CD14-positive monocyte (primary cell): ENCODE results near the gene PTPRE. TPM values are rescaled to one million over a fixed set of nuclear protein-coding genes. Genes with fewer than 3 reads are reported as not detected.
A peak's percentile ranks its signal among the peaks of the same experiment; 100 is the strongest.

Source experiments
- DNase-seq, 3 donors: peaks; one replicate each; pipeline ENCODE4 v3.0.0-alpha.2; 2011 to 2022
- H2AFZ ChIP-seq: 2 replicates; pipeline ENCODE4 v1.6.0; 2012; ENCODE audit warnings: mild to moderate bottlenecking, low read depth, low read length, inconsistent platforms; ENCODE audit not compliant: insufficient read depth, poor library complexity, severe bottlenecking
- H3K27ac ChIP-seq, 2 donors: 1 replicate in 1 of 2; 2 replicates in 1 of 2; pipeline ENCODE4 v1.5.1; 2012 to 2013; ENCODE audit warnings: low read length in 2 of 2, control low read depth in 1 of 2, inconsistent platforms in 1 of 2, low read depth in 1 of 2, mild to moderate bottlenecking in 1 of 2
- H3K27me3 ChIP-seq, 2 donors: one replicate each; pipeline versions ENCODE4 v1.6.0 to v1.6.1; 2011 to 2013; ENCODE audit warnings: low read length in 2 of 2; ENCODE audit not compliant: control insufficient read depth in 2 of 2, insufficient read depth in 2 of 2
- H3K36me3 ChIP-seq, 2 donors: replicated peaks in 1 of 2; 1 replicate in 1 of 2; 2 replicates in 1 of 2; pipeline versions ENCODE4 v1.5.1 to v1.6.1; 2012 to 2013; ENCODE audit warnings: low read length in 2 of 2, control low read depth in 1 of 2, inconsistent platforms in 1 of 2, mild to moderate bottlenecking in 1 of 2; ENCODE audit not compliant: insufficient read depth in 2 of 2, control insufficient read depth in 1 of 2
- H3K4me1 ChIP-seq, 2 donors: 1 replicate in 1 of 2; 2 replicates in 1 of 2; pipeline versions ENCODE4 v1.5.1 to v1.6.1; 2012 to 2013; ENCODE audit warnings: low read length in 2 of 2, control low read depth in 1 of 2, inconsistent platforms in 1 of 2, mild to moderate bottlenecking in 1 of 2, moderate library complexity in 1 of 2; ENCODE audit not compliant: insufficient read depth in 2 of 2, control insufficient read depth in 1 of 2
- H3K4me2 ChIP-seq: replicated peaks from 2 replicates; pipeline ENCODE3; 2012; ENCODE audit warnings: low read length, moderate library complexity, mild to moderate bottlenecking; ENCODE audit not compliant: poor library complexity, severe bottlenecking; ENCODE audit errors: extremely low read depth
- H3K4me3 ChIP-seq, 3 experiments: fragments of 200-600 bp in 1 of 3; sonication (generic) in 1 of 3; replicated peaks in 1 of 3; 1 replicate in 2 of 3; 2 replicates in 1 of 3; pipeline ENCODE4 v1.5.1; 2011 to 2013; ENCODE audit warnings: low read length in 3 of 3, mild to moderate bottlenecking in 3 of 3, control low read depth in 2 of 3, low read depth in 2 of 3, inconsistent platforms in 1 of 3, moderate library complexity in 1 of 3
- H3K79me2 ChIP-seq: 2 replicates; pipeline ENCODE4 v1.6.0; 2012; ENCODE audit warnings: mild to moderate bottlenecking, control low read depth, inconsistent platforms, low read length, moderate library complexity; ENCODE audit not compliant: insufficient read depth
- H3K9ac ChIP-seq: 2 replicates; pipeline ENCODE4 v1.6.0; 2017; ENCODE audit warnings: low read length, mild to moderate bottlenecking; ENCODE audit not compliant: insufficient read depth, poor library complexity, severe bottlenecking
- H3K9me3 ChIP-seq, 2 donors: replicated peaks in 1 of 2; 1 replicate in 1 of 2; 2 replicates in 1 of 2; pipeline versions ENCODE4 v1.5.1 to v1.6.1; 2012 to 2013; ENCODE audit warnings: low read length in 2 of 2, control low read depth in 1 of 2; ENCODE audit not compliant: control insufficient read depth in 1 of 2, insufficient read depth in 1 of 2
- H4K20me1 ChIP-seq: 2 replicates; pipeline ENCODE4 v1.6.0; 2012; ENCODE audit warnings: mild to moderate bottlenecking, low read length, control low read depth, moderate library complexity; ENCODE audit not compliant: insufficient read depth
- H3K27ac Mint-ChIP-seq, 7 donors: one replicate each; pipeline ENCODE4 v1.8.0; 2020; ENCODE audit warnings: mild to moderate bottlenecking in 7 of 7, mixed read lengths in 7 of 7, moderate library complexity in 6 of 7, inconsistent platforms in 2 of 7
- H3K27me3 Mint-ChIP-seq, 3 donors: one replicate each; pipeline ENCODE4 v1.8.0; 2021 to 2022; ENCODE audit warnings: low read depth in 3 of 3, mild to moderate bottlenecking in 3 of 3, mixed read lengths in 3 of 3, moderate library complexity in 3 of 3, inconsistent platforms in 1 of 3
- H3K36me3 Mint-ChIP-seq, 2 donors: one replicate each; pipeline ENCODE4 v1.8.0; 2020; ENCODE audit warnings: mixed read lengths in 2 of 2, inconsistent platforms in 1 of 2, mild to moderate bottlenecking in 1 of 2
- H3K4me1 Mint-ChIP-seq: one replicate; pipeline ENCODE4 v1.8.0; 2020; ENCODE audit warnings: mild to moderate bottlenecking, mixed read lengths
- H3K4me3 Mint-ChIP-seq, 2 donors: one replicate each; pipeline ENCODE4 v1.8.0; 2020; ENCODE audit warnings: mild to moderate bottlenecking in 2 of 2, mixed read lengths in 2 of 2, moderate library complexity in 1 of 2
- H3K9me3 Mint-ChIP-seq, 7 donors: one replicate each; pipeline ENCODE4 v1.8.0; 2020 to 2022; ENCODE audit warnings: mixed read lengths in 7 of 7, mild to moderate bottlenecking in 6 of 7, moderate library complexity in 6 of 7, inconsistent platforms in 2 of 7
- WGBS: methylation state at CpG from one replicate; pipeline ENCODE4 v1.1.5; 2013; ENCODE audit warnings: missing lambda C conversion rate; ENCODE audit not compliant: insufficient coverage; 5-methylcytosine and 5-hydroxymethylcytosine counted together
- intact Hi-C, 2 donors: fragments of 100-400 bp; cut with micrococcal nuclease; formaldehyde crosslinking; loops; one replicate each; pipeline versions ENCODE4 v1.15.0 to v1.15.1; 2023
- polyA plus RNA-seq, 3 donors: library from polyadenylated mRNA; depleted of rRNA in 1 of 3; unstranded in 2 of 3; stranded (reverse) in 1 of 3; fragments of 300-500 nt in 2 of 3; fragments of >200 nt in 1 of 3; fragmentation: Illumina TruSeq in 2 of 3; gene quantifications; 1 replicate in 2 of 3; 2 replicates in 1 of 3; pipeline ENCODE4 v1.2.3, GENCODE V29; 2012 to 2021
- TF ChIP-seq, protein P1 (sequence below): fragments of 200-600 bp; IDR thresholded peaks from one replicate; pipeline ENCODE4 v1.8.0; 2022; ENCODE audit warnings: antibody characterized with exemption, mild to moderate bottlenecking

PTPRE gene
- polyA plus RNA-seq, 3 donors = 95.2 to 271 (median 125) TPM

DNA sequence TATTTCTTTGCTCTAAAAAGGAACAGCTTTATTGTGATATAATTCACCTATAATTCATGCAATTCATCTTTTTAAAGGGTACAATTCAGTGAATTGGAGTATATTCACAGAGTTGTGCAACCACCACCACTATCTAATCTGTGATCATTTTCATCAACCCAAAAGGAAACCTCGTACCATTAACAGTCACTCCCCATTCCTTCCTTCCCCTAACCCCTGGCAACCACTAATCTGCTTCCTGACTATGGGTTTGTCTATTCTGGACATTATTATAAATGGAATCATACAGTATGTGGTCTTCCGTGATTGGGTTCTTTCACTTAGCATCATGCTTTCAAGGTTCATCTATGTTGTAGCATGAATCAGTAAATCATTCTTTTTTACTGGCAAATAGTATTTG lies 167.0 kb downstream of the PTPRE start:
- H4K20me1 ChIP-seq = peaks cover 100% of the 10 kb centered on the region
- Mint-ChIP-seq H3K4me3 (no peak overlapping the region), H3K36me3 (peaks cover 92 to 100% of the 10 kb centered on the region in 2 donors), H3K4me1 (peaks cover 3% of the 10 kb centered on the region), H3K27ac (peak overlapping the region in 2 of 7 donors; percentile 26 to 63), H3K27me3 (no peaks in the 10 kb centered on the region), H3K9me3 (no peaks in the 10 kb centered on the region)
- intact Hi-C loops = loop anchor here in 1 of 2 donors (10.0 kb wide), 1 partner anchor 51 kb away; the partner anchor contains the start of gene MKI67
- H3K36me3 ChIP-seq = peaks cover 100% of the 10 kb centered on the region in 2 donors
- TF ChIP-seq, protein P1, sequence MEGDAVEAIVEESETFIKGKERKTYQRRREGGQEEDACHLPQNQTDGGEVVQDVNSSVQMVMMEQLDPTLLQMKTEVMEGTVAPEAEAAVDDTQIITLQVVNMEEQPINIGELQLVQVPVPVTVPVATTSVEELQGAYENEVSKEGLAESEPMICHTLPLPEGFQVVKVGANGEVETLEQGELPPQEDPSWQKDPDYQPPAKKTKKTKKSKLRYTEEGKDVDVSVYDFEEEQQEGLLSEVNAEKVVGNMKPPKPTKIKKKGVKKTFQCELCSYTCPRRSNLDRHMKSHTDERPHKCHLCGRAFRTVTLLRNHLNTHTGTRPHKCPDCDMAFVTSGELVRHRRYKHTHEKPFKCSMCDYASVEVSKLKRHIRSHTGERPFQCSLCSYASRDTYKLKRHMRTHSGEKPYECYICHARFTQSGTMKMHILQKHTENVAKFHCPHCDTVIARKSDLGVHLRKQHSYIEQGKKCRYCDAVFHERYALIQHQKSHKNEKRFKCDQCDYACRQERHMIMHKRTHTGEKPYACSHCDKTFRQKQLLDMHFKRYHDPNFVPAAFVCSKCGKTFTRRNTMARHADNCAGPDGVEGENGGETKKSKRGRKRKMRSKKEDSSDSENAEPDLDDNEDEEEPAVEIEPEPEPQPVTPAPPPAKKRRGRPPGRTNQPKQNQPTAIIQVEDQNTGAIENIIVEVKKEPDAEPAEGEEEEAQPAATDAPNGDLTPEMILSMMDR = no peak
- H3K4me2 ChIP-seq = no peak overlapping the region
- no peak overlapping the region for H3K9ac ChIP-seq
- peaks cover 14% of the 10 kb centered on the region for H3K79me2 ChIP-seq
- H3K4me3 ChIP-seq = no peak overlapping the region
- no peak for DNase-seq
- H2AFZ ChIP-seq = no peak overlapping the region
- no peaks in the 10 kb centered on the region for H3K4me1 ChIP-seq
- H3K27ac ChIP-seq = peak overlapping the region in 1 of 2 donors; percentile 34
- WGBS = no CpG with 5 or more reads among the region's 2 CpGs
- H3K27me3 ChIP-seq = no peaks in the 10 kb centered on the region
- H3K9me3 ChIP-seq = no peaks in the 10 kb centered on the region

DNA sequence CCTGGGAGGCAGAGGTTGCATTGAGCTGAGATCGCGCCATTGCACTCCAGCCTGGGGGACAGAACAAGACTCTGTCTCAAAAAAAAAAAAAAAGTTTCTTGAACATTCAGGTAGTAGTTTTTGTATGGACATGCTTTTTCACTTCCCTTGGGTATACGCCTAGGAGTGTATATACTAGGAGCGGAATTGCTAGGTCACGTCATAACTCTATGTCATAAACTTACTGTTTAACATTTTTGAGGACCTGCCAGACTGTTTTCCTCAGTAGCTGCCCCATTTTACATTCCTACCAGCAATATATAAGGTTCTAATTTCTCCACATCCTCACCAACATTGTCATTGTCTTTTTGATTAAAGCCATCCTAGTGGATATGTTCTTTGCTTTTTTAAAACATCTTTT lies 167.7 kb downstream of the PTPRE start:
- H3K4me1 ChIP-seq = no peaks in the 10 kb centered on the region
- WGBS = 80% methylated on average over 1 of the region's 5 CpGs
- no peak overlapping the region for H2AFZ ChIP-seq
- H3K36me3 Mint-ChIP-seq = peaks cover 93 to 100% of the 10 kb centered on the region in 2 donors
- peaks cover 100% of the 10 kb centered on the region for H4K20me1 ChIP-seq
- H3K9me3 ChIP-seq = no peaks in the 10 kb centered on the region
- H3K36me3 ChIP-seq = peaks cover 100% of the 10 kb centered on the region in 2 donors
- H3K9me3 Mint-ChIP-seq = no peaks in the 10 kb centered on the region
- H3K4me1 Mint-ChIP-seq = peaks cover 2% of the 10 kb centered on the region
- no peak for DNase-seq
- H3K4me3 ChIP-seq = no peak overlapping the region
- no peak overlapping the region for H3K27ac Mint-ChIP-seq
- H3K27me3 Mint-ChIP-seq = no peaks in the 10 kb centered on the region
- H3K27ac ChIP-seq = no peak overlapping the region
- peaks cover 14% of the 10 kb centered on the region for H3K79me2 ChIP-seq
- no peak overlapping the region for H3K4me2 ChIP-seq
- H3K4me3 Mint-ChIP-seq = no peak overlapping the region
- H3K27me3 ChIP-seq = no peaks in the 10 kb centered on the region
- H3K9ac ChIP-seq = no peak overlapping the region
- intact Hi-C loops = loop anchor here in 1 of 2 donors (10.0 kb wide), 1 partner anchor 50 kb away; the partner anchor contains the start of gene MKI67
- TF ChIP-seq, protein P1 = no peak
